ENCODE results near the gene SEMA5A. TPM values are rescaled to one million over a fixed set of nuclear protein-coding genes. Genes with fewer than 3 reads are reported as not detected.

Gene SEMA5A
- total RNA-seq, 2 experiments from 2014 or later: not detected

DNA sequence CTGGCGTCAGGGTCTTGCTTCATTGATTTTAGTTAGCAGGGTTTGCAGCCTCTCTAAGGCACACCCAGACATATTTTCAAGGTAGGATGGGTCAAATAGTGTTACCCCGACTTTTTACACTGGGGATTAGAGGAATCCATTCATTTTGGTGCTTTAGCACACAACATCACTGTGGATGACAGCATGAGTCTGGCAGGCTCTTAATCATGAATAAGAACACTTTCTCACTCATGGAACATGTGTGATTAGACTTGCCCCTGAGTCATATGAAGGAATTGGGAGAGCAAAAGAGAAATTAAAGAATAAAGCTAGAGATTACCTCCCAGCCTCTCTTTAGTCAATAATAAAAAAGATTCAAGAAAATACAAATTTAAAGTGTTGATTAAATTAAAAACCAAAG is 175.6 kb downstream of the SEMA5A start:
- Mint-ChIP-seq H3K27ac (no peak overlapping the region), H3K27me3 (no peaks in the 10 kb centered on the region), H3K36me3 (ENCODE audit: low read depth) (no peaks in the 10 kb centered on the region), H3K4me1 (ENCODE audit: low read depth) (no peaks in the 10 kb centered on the region), H3K4me3 (no peak overlapping the region), H3K9me3 (peaks cover 12% of the 10 kb centered on the region)
- ATAC-seq (no peak), DNase-seq (no peak)
- CTCF ChIA-PET: no interaction called here
- POLR2A ChIA-PET: interaction anchor here (0.7 kb wide), 1 partner anchor 1705 kb away, joined by 3 read pairs; no protein-coding TSS in a partner anchor
- intact Hi-C loops (cut with micrococcal nuclease): no loop called here
- TF ChIP-seq, protein P1, sequence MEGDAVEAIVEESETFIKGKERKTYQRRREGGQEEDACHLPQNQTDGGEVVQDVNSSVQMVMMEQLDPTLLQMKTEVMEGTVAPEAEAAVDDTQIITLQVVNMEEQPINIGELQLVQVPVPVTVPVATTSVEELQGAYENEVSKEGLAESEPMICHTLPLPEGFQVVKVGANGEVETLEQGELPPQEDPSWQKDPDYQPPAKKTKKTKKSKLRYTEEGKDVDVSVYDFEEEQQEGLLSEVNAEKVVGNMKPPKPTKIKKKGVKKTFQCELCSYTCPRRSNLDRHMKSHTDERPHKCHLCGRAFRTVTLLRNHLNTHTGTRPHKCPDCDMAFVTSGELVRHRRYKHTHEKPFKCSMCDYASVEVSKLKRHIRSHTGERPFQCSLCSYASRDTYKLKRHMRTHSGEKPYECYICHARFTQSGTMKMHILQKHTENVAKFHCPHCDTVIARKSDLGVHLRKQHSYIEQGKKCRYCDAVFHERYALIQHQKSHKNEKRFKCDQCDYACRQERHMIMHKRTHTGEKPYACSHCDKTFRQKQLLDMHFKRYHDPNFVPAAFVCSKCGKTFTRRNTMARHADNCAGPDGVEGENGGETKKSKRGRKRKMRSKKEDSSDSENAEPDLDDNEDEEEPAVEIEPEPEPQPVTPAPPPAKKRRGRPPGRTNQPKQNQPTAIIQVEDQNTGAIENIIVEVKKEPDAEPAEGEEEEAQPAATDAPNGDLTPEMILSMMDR (IDR thresholded peaks at IDR 0.05): no peak

DNA sequence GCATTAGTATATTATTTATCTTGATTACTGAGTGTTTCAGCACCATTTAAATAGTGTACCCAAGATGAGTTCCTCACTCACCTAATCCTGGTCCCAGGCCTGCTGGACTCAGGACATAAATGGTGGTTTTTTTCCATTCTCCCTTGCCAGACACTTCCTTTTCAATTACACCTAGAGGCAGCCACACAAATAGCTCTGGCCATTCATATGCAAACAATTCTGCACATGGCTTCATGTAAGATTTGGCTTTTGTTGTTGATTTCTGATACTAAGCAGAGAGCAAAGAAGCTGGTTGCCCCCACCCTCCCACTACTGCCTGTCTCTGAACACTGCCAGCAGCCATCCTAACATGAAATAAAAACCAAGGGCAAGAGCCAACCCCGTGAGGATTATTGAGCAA is 180.4 kb downstream of the SEMA5A start:
- CTCF ChIA-PET: no interaction called here
- intact Hi-C loops (cut with micrococcal nuclease): no loop called here
- no peak for DNase-seq
- Mint-ChIP-seq H3K4me1 (ENCODE audit: low read depth) (no peaks in the 10 kb centered on the region), H3K27me3 (no peaks in the 10 kb centered on the region), H3K27ac (no peak overlapping the region), H3K36me3 (ENCODE audit: low read depth) (no peaks in the 10 kb centered on the region), H3K9me3 (peaks cover 19% of the 10 kb centered on the region), H3K4me3 (no peak overlapping the region)
- no peak for ATAC-seq
- POLR2A ChIA-PET: no interaction called here
- TF ChIP-seq, protein P1 (IDR thresholded peaks at IDR 0.05): no peak

DNA sequence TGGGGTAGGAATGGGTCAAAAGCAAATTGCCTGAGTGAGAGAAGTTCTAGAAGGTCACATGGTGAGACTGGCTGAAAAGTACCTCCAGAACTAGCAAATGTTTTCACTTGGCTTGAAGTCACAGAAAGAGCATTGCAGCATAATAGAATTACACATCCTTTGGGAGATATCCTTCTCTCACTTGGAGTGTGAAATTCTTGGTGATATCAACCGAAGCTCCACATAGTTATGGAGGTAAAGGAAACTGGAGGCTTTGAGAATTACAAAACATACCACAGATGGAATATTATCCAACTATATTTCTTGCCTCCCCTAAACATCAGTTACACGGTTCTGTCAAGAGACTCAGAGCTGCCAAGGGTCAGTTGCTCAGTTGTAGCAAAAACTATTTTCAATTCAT is 182.4 kb downstream of the SEMA5A start:
- ChIA-PET POLR2A (no interaction called here), CTCF (no interaction called here)
- intact Hi-C loops (cut with micrococcal nuclease): no loop called here
- Mint-ChIP-seq H3K4me3 (no peak overlapping the region), H3K9me3 (peaks cover 14% of the 10 kb centered on the region), H3K36me3 (ENCODE audit: low read depth) (no peaks in the 10 kb centered on the region), H3K27me3 (no peaks in the 10 kb centered on the region), H3K27ac (no peak overlapping the region), H3K4me1 (ENCODE audit: low read depth) (no peaks in the 10 kb centered on the region)
- DNase-seq (no peak), ATAC-seq (no peak)
- TF ChIP-seq, protein P1 (IDR thresholded peaks at IDR 0.05): no peak

DNA sequence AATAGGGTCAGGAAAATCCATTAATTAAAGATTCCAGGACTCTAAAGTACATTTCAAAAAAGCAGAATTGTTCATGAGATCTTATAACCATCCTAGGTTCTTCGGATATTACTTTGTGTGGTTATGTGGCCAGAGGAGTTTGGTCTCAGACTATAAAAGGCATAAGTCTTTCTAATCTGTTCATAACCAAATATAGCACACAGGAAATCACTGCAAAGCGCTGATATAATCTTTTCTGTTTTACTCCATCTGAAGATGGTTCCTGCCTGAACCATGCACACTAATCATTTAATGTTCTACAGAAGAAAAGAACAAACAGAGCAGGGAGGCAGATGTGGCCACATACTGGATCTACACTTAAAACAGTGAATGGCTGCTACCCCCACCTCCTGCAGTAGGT is 182.8 kb downstream of the SEMA5A start:
- Mint-ChIP-seq H3K4me1 (ENCODE audit: low read depth) (no peaks in the 10 kb centered on the region), H3K9me3 (peaks cover 14% of the 10 kb centered on the region), H3K4me3 (no peak overlapping the region), H3K36me3 (ENCODE audit: low read depth) (no peaks in the 10 kb centered on the region), H3K27ac (no peak overlapping the region), H3K27me3 (no peaks in the 10 kb centered on the region)
- ATAC-seq: no peak
- TF ChIP-seq, protein P1 (IDR thresholded peaks at IDR 0.05): no peak
- intact Hi-C loops (cut with micrococcal nuclease): no loop called here
- ChIA-PET CTCF (no interaction called here), POLR2A (no interaction called here)
- no peak for DNase-seq

DNA sequence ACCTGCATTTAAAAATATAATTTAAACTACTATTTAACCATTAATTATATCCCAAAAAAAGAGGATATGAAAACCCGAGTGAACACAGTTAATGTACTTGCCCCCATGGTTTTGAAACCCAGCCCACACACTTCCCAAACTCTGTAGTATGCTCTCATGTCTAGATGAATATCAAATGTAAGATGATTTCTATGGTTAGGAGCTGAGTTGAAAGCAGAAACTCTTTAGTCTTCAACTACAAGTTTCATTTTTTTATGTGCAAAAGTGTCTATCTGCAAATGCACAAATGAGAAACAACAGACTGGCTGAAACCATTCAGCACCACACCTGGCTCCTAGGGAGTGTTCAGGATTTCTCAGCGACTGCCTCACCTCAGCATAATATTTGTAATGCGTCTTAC is 183.3 kb downstream of the SEMA5A start:
- H3K27ac Mint-ChIP-seq: no peak overlapping the region
- H3K36me3 Mint-ChIP-seq (ENCODE audit: low read depth): no peaks in the 10 kb centered on the region
- intact Hi-C loops (cut with micrococcal nuclease): no loop called here
- POLR2A ChIA-PET: no interaction called here
- DNase-seq (no peak), ATAC-seq (no peak)
- no peak overlapping the region for H3K4me3 Mint-ChIP-seq
- no peaks in the 10 kb centered on the region for H3K27me3 Mint-ChIP-seq
- TF ChIP-seq, protein P1 (IDR thresholded peaks at IDR 0.05): no peak
- peaks cover 10% of the 10 kb centered on the region for H3K9me3 Mint-ChIP-seq
- H3K4me1 Mint-ChIP-seq (ENCODE audit: low read depth): no peaks in the 10 kb centered on the region
- CTCF ChIA-PET: interaction anchor here (1.2 kb wide), 1 partner anchor 12 kb away, joined by 3 read pairs; no protein-coding TSS in a partner anchor
